B cell (primary cell): ENCODE data around the gene SLC39A3. TPM values are rescaled to one million over a fixed set of nuclear protein-coding genes. Genes with fewer than 3 reads are reported as not detected.

ENCODE experiments used
- ATAC-seq: fragments of 200-7000 bp; cut with Tn5 transposase; one replicate; pipeline ENCODE4 v1.10.0; 2021; ENCODE audit warnings: low read depth, mild to moderate bottlenecking, moderate number of reproducible peaks, moderate library complexity
- CTCF ChIA-PET: fragments of 350-600 bp; sonication (Branson Sonifier 250); formaldehyde crosslinking; loops from one replicate; lab custom pipeline; 2021; ENCODE audit warnings: antibody characterized with exemption, inconsistent platforms; lab: Charles Lee
- POLR2A ChIA-PET: fragments of 350-600 bp; sonication (Branson Sonifier 250); formaldehyde crosslinking; loops from one replicate; lab custom pipeline; 2021; ENCODE audit warnings: antibody characterized with exemption; lab: Charles Lee
- DNase-seq: peaks from one replicate; pipeline ENCODE4 v3.0.0; 2013
- H2AFZ ChIP-seq: 2 replicates; pipeline ENCODE4 v1.6.1; 2012; ENCODE audit warnings: mild to moderate bottlenecking, low read depth, low read length; ENCODE audit not compliant: insufficient read depth, poor library complexity, severe bottlenecking
- H3K27ac ChIP-seq, 2 donors: 1 replicate in 1 of 2; 2 replicates in 1 of 2; pipeline ENCODE4 v1.5.1; 2012 to 2013; ENCODE audit warnings: low read length in 2 of 2, mild to moderate bottlenecking in 2 of 2, moderate library complexity in 1 of 2
- H3K27me3 ChIP-seq, 4 experiments: fragments of 200-600 bp in 1 of 4; sonication (generic) in 1 of 4; replicated peaks in 1 of 4; 1 replicate in 2 of 4; 2 replicates in 2 of 4; pipeline versions ENCODE4 v1.6.1 to v1.7.0; 2013 to 2016; ENCODE audit warnings: low read length in 3 of 4, mild to moderate bottlenecking in 2 of 4, mixed read lengths in 1 of 4, moderate library complexity in 1 of 4; ENCODE audit not compliant: insufficient read depth in 4 of 4, control insufficient read depth in 3 of 4; ENCODE audit errors: control extremely low read depth in 1 of 4
- H3K36me3 ChIP-seq, 2 experiments: replicated peaks in 1 of 2; 1 replicate in 1 of 2; 2 replicates in 1 of 2; pipeline versions ENCODE4 v1.6.1 to v1.7.1; 2013; ENCODE audit warnings: low read length in 1 of 2; ENCODE audit not compliant: insufficient read depth in 2 of 2, control insufficient read depth in 1 of 2; ENCODE audit errors: control extremely low read depth in 1 of 2, extremely low read depth in 1 of 2
- H3K4me1 ChIP-seq, 2 donors: fragments of 200-600 bp in 1 of 2; sonication (generic) in 1 of 2; 1 replicate in 1 of 2; 2 replicates in 1 of 2; pipeline versions ENCODE4 v1.5.1 to v1.6.1; 2013 to 2017; ENCODE audit warnings: low read length in 2 of 2; ENCODE audit not compliant: control insufficient read depth in 2 of 2, insufficient read depth in 2 of 2
- H3K4me2 ChIP-seq: replicated peaks from 2 replicates; pipeline ENCODE3; 2012; ENCODE audit warnings: mild to moderate bottlenecking, low read depth, low read length; ENCODE audit not compliant: poor library complexity, severe bottlenecking
- H3K4me3 ChIP-seq, 5 experiments: fragments of 200-600 bp in 1 of 5; sonication (generic) in 1 of 5; 1 replicate in 3 of 5; 2 replicates in 2 of 5; pipeline versions ENCODE4 v1.5.1 to v1.7.0; 2011 to 2016; ENCODE audit warnings: low read length in 4 of 5, mild to moderate bottlenecking in 4 of 5, low read depth in 2 of 5, control low read depth in 1 of 5, moderate library complexity in 1 of 5; ENCODE audit not compliant: insufficient read depth in 1 of 5; ENCODE audit errors: control extremely low read depth in 1 of 5, extremely low read depth in 1 of 5
- H3K79me2 ChIP-seq: fragments of 200-600 bp; sonication (generic); one replicate; pipeline ENCODE4 v1.6.0; 2016; ENCODE audit warnings: low read length; ENCODE audit not compliant: control insufficient read depth, insufficient read depth
- H3K9ac ChIP-seq: fragments of 200-600 bp; sonication (generic); 2 replicates; pipeline ENCODE4 v1.6.1; 2017; ENCODE audit warnings: mild to moderate bottlenecking, low read length, moderate library complexity
- H3K9me3 ChIP-seq, 3 donors: one replicate each; pipeline versions ENCODE4 v1.6.1 to v1.7.1; 2013; ENCODE audit warnings: low read length in 2 of 3; ENCODE audit not compliant: control insufficient read depth in 2 of 3, insufficient read depth in 1 of 3; ENCODE audit errors: control extremely low read depth in 1 of 3
- H4K20me1 ChIP-seq: 2 replicates; pipeline ENCODE4 v1.6.0; 2012; ENCODE audit warnings: mild to moderate bottlenecking, low read length; ENCODE audit not compliant: insufficient read depth, control insufficient read depth, poor library complexity, severe bottlenecking
- H3K27ac Mint-ChIP-seq: one replicate; pipeline ENCODE4 v1.8.0; 2021; ENCODE audit warnings: mixed read lengths
- H3K27me3 Mint-ChIP-seq: one replicate; pipeline ENCODE4 v1.8.0; 2021; ENCODE audit warnings: mixed read lengths
- H3K4me1 Mint-ChIP-seq: one replicate; pipeline ENCODE4 v1.8.0; 2021; ENCODE audit warnings: mixed read lengths
- H3K4me3 Mint-ChIP-seq: one replicate; pipeline ENCODE4 v1.8.0; 2021; ENCODE audit warnings: mixed read lengths
- H3K9me3 Mint-ChIP-seq: one replicate; pipeline ENCODE4 v1.8.0; 2022; ENCODE audit warnings: mixed read lengths; ENCODE audit not compliant: insufficient read depth
- CTCF ChIP-seq: fragments of 200-600 bp; IDR thresholded peaks from one replicate; pipeline ENCODE4 v1.8.0; 2022; ENCODE audit warnings: antibody characterized with exemption, mild to moderate bottlenecking
- EZH2 ChIP-seq: IDR thresholded peaks from 2 replicates; pipeline ENCODE4 v1.6.1; 2012; ENCODE audit warnings: borderline replicate concordance, low read depth, mild to moderate bottlenecking, moderate library complexity, low read length; ENCODE audit not compliant: insufficient read depth, poor library complexity, severe bottlenecking
- WGBS: methylation state at CpG from one replicate; pipeline ENCODE4 v1.1.5; 2013; ENCODE audit warnings: missing lambda C conversion rate; ENCODE audit not compliant: insufficient coverage; 5-methylcytosine and 5-hydroxymethylcytosine counted together
- intact Hi-C: fragments of 100-400 bp; cut with micrococcal nuclease; formaldehyde crosslinking; loops from one replicate; pipeline ENCODE4 v1.10.0; 2022
- polyA plus RNA-seq: library from polyadenylated mRNA; depleted of rRNA; stranded (reverse); fragments of >200 nt; gene quantifications from 2 replicates; pipeline ENCODE4 v1.2.3, GENCODE V29; 2012
- total RNA-seq, 2 donors: library from RNA; stranded (reverse); fragments of 120-200 nt in 1 of 2; gene quantifications; 1 replicate in 1 of 2; 2 replicates in 1 of 2; pipeline versions ENCODE4 v1.2.3 to v1.2.4, GENCODE V29; 2013 to 2022

SLC39A3 gene
- total and polyA plus RNA-seq, 2 donors (not counting 1 experiment from before 2014, with no cell fraction given), result 36.4 to 37.6 TPM

- H3K27ac Mint-ChIP-seq, result peak overlapping the region; percentile 81
- Histone ChIP-seq H3K4me2 (peak overlapping the region; percentile 94), H4K20me1 (peaks cover 13% of the 10 kb centered on the region), H2AFZ (peak overlapping the region; percentile 76), H3K4me3 (no peak overlapping the region), H3K27ac (no peak overlapping the region), H3K9ac (peak overlapping the region; percentile 94), H3K79me2 (peaks cover 30% of the 10 kb centered on the region), H3K9me3 (peaks cover 0 to 12% (median 0%) of the 10 kb centered on the region in 3 donors), H3K36me3 (peaks cover 5 to 19% of the 10 kb centered on the region in 2 experiments), H3K27me3 (no peaks in the 10 kb centered on the region), H3K4me1 (peaks cover 10 to 18% of the 10 kb centered on the region in 2 donors)
- no peak for DNase-seq
- H3K9me3 Mint-ChIP-seq, result no peaks in the 10 kb centered on the region
- no peak for TF ChIP-seq EZH2
- no peak for TF ChIP-seq CTCF
- CTCF ChIA-PET, result interaction anchor here (1.1 to 2.6 kb wide), 2 partner anchors 42 to 92 kb away, joined by 3 to 20 read pairs; no protein-coding TSS in a partner anchor
- intact Hi-C loops, result loop anchor here (1.0 to 10.0 kb wide), 4 partner anchors 9 to 265 kb away; partner anchors contain the start of genes GADD45B, GNG7 and SGTA
- H3K27me3 Mint-ChIP-seq, result peaks cover 10% of the 10 kb centered on the region
- ATAC-seq, result no peak
- POLR2A ChIA-PET, result interaction anchor here (0.7 kb wide), 1 partner anchor 38 kb away, joined by 4 read pairs; the partner anchor contains the start of gene GNG7
- 67% methylated on average over 8 of the region's 13 CpGs for WGBS
- peaks cover 23% of the 10 kb centered on the region for H3K4me1 Mint-ChIP-seq
- H3K4me3 Mint-ChIP-seq, result peak overlapping the region; percentile 92
Measured at GRCh38 chr19:2740314-2740656, 468 bp upstream of the SLC39A3 start.

- Histone ChIP-seq H3K4me1 (peaks cover 10 to 23% of the 10 kb centered on the region in 2 donors), H3K9me3 (peaks cover 0 to 14% (median 0%) of the 10 kb centered on the region in 3 donors), H2AFZ (no peak overlapping the region), H3K27me3 (no peaks in the 10 kb centered on the region), H3K79me2 (peaks cover 43% of the 10 kb centered on the region), H3K36me3 (peaks cover 5 to 35% of the 10 kb centered on the region in 2 experiments), H3K4me2 (no peak overlapping the region), H4K20me1 (peaks cover 21% of the 10 kb centered on the region), H3K27ac (no peak overlapping the region), H3K9ac (no peak overlapping the region), H3K4me3 (no peak overlapping the region)
- Mint-ChIP-seq H3K4me1 (peaks cover 34% of the 10 kb centered on the region), H3K27ac (peak overlapping the region; percentile 37), H3K27me3 (no peaks in the 10 kb centered on the region), H3K4me3 (peak overlapping the region; percentile 5), H3K9me3 (no peaks in the 10 kb centered on the region)
- ChIA-PET CTCF (interaction anchor here (2.9 to 3.0 kb wide), 2 partner anchors 12 to 89 kb away, joined by 11 to 19 read pairs; no protein-coding TSS in a partner anchor), POLR2A (interaction anchor here (0.7 kb wide), 1 partner anchor 38 kb away, joined by 3 read pairs; no protein-coding TSS in a partner anchor)
- WGBS, result 97% methylated on average over 12 of the region's 15 CpGs
- DNase-seq (no peak), ATAC-seq (no peak)
- TF ChIP-seq CTCF (no peak), EZH2 (no peak)
- intact Hi-C loops, result no loop called here
Measured at GRCh38 chr19:2736550-2737190, 3.1 kb downstream of the SLC39A3 start.
